ENCODE data around the gene YY1. TPM values are rescaled to one million over a fixed set of nuclear protein-coding genes. Genes with fewer than 3 reads are reported as not detected.

The YY1 gene
- total and polyA plus RNA-seq, 2 of the 8 experiments (the other 6 are each of a cell fraction or from before 2014, with no cell fraction given), result 26.4 to 106 TPM

GRCh38 chr14:100200311-100200710, 38.6 kb upstream of the YY1 start:
- 86% methylated on average over 3 of the region's 3 CpGs; no CpG with 5 or more reads in 1 of the 2 experiments for WGBS, 2 experiments (ENCODE audit: extremely low coverage in 1 of 2, insufficient coverage in 1 of 2, insufficient read length in 1 of 2, insufficient replicate concordance in 2 of 2, low coverage in 1 of 2, low lambda C conversion rate in 2 of 2, missing lambda C conversion rate in 1 of 2)
- Histone ChIP-seq H3K4me2 (ENCODE audit: insufficient read depth in 1 of 2, low read depth in 2 of 2, low read length in 2 of 2) (no peak overlapping the region), H2BK5ac (ENCODE audit: low read depth, low read length) (no peak overlapping the region), H2AK5ac (ENCODE audit: low read depth, low read length) (no peak overlapping the region), H2AFZ (ENCODE audit: low read length) (no peak overlapping the region), H4K8ac (ENCODE audit: extremely low read depth, insufficient read depth, low read length) (no peak overlapping the region), H2BK12ac (ENCODE audit: low read depth, low read length) (no peak overlapping the region), H3K14ac (ENCODE audit: insufficient read length) (no peak overlapping the region), H3K4ac (replicated peaks; ENCODE audit: insufficient read length, low read depth, low read length) (no peak overlapping the region), H3K23me2 (ENCODE audit: low read depth, low read length) (no peaks in the 10 kb centered on the region), H4K91ac (replicated peaks; ENCODE audit: insufficient read length, low read length) (no peak overlapping the region), H3K27ac (ENCODE audit: low read depth, low read length) (no peak overlapping the region), H4K20me1 (replicated peaks in 1 of 2; ENCODE audit: control insufficient read depth in 1 of 2, insufficient read depth in 2 of 2, low read length in 2 of 2) (no peaks in the 10 kb centered on the region), H3K23ac (ENCODE audit: insufficient read length) (no peak overlapping the region), H4K5ac (ENCODE audit: insufficient read length, low read depth, low read length) (no peak overlapping the region), H3K9ac (replicated peaks in 1 of 4; ENCODE audit: extremely low read depth in 1 of 4, low read depth in 3 of 4, low read length in 3 of 4) (no peak overlapping the region), H3K79me1 (ENCODE audit: low read depth, low read length) (no peaks in the 10 kb centered on the region), H3K18ac (ENCODE audit: extremely low read depth, low read length) (no peak overlapping the region), H3K36me3 (ENCODE audit: control insufficient read depth in 2 of 4, insufficient read depth in 4 of 4, low read length in 3 of 4) (no peaks in the 10 kb centered on the region), H2BK15ac (ENCODE audit: low read length) (no peak overlapping the region), H3K27me3 (replicated peaks in 1 of 4; ENCODE audit: control insufficient read depth in 3 of 4, extremely low read depth in 1 of 4, insufficient read depth in 3 of 4, low read length in 3 of 4) (no peaks in the 10 kb centered on the region), H3K4me3 (ENCODE audit: extremely low read depth in 1 of 4, insufficient read depth in 2 of 4, low read depth in 3 of 4, low read length in 4 of 4) (no peak overlapping the region), H3K9me3 (ENCODE audit: insufficient read depth in 2 of 2, low read depth in 1 of 2, low read length in 1 of 2) (no peaks in the 10 kb centered on the region), H2BK20ac (ENCODE audit: low read length) (no peak overlapping the region), H3K4me1 (replicated peaks in 1 of 4; ENCODE audit: control insufficient read depth in 3 of 4, insufficient read depth in 4 of 4, low read length in 3 of 4) (peaks cover 0 to 4% (median 2%) of the 10 kb centered on the region in 4 experiments; a peak in 2 of 7 replicates), H3K79me2 (ENCODE audit: control insufficient read depth in 1 of 2, insufficient read depth in 2 of 2, low read length in 2 of 2) (no peaks in the 10 kb centered on the region), H2BK120ac (replicated peaks; ENCODE audit: low read depth, low read length) (no peak overlapping the region), H3K56ac (replicated peaks; ENCODE audit: insufficient read length, low read depth, low read length) (no peak overlapping the region)
- DNase-seq (ENCODE audit: low read depth in 1 of 2, low spot score in 2 of 2) (no peak), FAIRE-seq (no peak)
- ChIA-PET POLR2A (ENCODE audit: partially characterized antibody) (no interaction called here), CTCF (ENCODE audit: partially characterized antibody) (no interaction called here)
- TF ChIP-seq RXRA (IDR thresholded peaks at IDR 0.05; ENCODE audit: insufficient read depth, low read depth, low read length), result no peak
- TF ChIP-seq EGR1 (IDR thresholded peaks at IDR 0.05; ENCODE audit: borderline replicate concordance, low read depth, low read length), result no peak
- TF ChIP-seq CBX5 (IDR thresholded peaks at IDR 0.05; ENCODE audit: low read depth, low read length), result no peak
- TF ChIP-seq HDAC2 (IDR thresholded peaks at IDR 0.05; ENCODE audit: borderline replicate concordance in 1 of 2, low read depth in 2 of 2, low read length in 2 of 2), result no peak
- TF ChIP-seq, protein P1, sequence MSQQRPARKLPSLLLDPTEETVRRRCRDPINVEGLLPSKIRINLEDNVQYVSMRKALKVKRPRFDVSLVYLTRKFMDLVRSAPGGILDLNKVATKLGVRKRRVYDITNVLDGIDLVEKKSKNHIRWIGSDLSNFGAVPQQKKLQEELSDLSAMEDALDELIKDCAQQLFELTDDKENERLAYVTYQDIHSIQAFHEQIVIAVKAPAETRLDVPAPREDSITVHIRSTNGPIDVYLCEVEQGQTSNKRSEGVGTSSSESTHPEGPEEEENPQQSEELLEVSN (IDR thresholded peaks at IDR 0.05), result no peak
- no peak for TF ChIP-seq CHD1 (IDR thresholded peaks at IDR 0.05; ENCODE audit: low read depth, low read length)
- no peak for TF ChIP-seq MAFK (IDR thresholded peaks at IDR 0.05; ENCODE audit: low read depth, low read length)
- TF ChIP-seq FOSL1 (IDR thresholded peaks at IDR 0.05; ENCODE audit: insufficient read depth, low read depth, low read length), result no peak
- TF ChIP-seq TEAD4 (IDR thresholded peaks at IDR 0.05; ENCODE audit: low read depth, low read length), result no peak
- TF ChIP-seq PHF8 (conservative IDR thresholded peaks at IDR 0.05; ENCODE audit: low read depth, low read length), result no peak
- TF ChIP-seq POLR2AphosphoS5 (IDR thresholded peaks at IDR 0.05; ENCODE audit: low read depth, low read length), result no peak
- TF ChIP-seq BCL11A (IDR thresholded peaks at IDR 0.05; ENCODE audit: low read depth in 2 of 2, low read length in 2 of 2), result no peak
- no peak for TF ChIP-seq JUND (IDR thresholded peaks at IDR 0.05; ENCODE audit: low read length)
- TF ChIP-seq NANOG (IDR thresholded peaks at IDR 0.05; ENCODE audit: insufficient read depth, low read depth, low read length, poor library complexity, severe bottlenecking), result no peak
- TF ChIP-seq SP1 (IDR thresholded peaks at IDR 0.05; ENCODE audit: low read depth, low read length), result no peak
